GM18951 (cell line): ENCODE measurements around the gene KIF12.

Experiments
- POLR2A ChIP-seq: IDR thresholded peaks from 4 replicates; pipeline ENCODE4 v1.6.1; 2011; ENCODE audit warnings: mild to moderate bottlenecking; ENCODE audit not compliant: insufficient read length, insufficient read depth; ENCODE audit errors: extremely low read depth
- in situ Hi-C: fragments of 300-500 bp; cut with MboI; formaldehyde crosslinking; loops from one replicate; pipeline ENCODE4 v1.12.0; 2022; ENCODE audit warnings: low sequenced_read_pairs, mixed read lengths, inconsistent platforms; ENCODE audit not compliant: unreplicated experiment

Gene KIF12

GRCh38 chr9:114070188-114071103 is 28.6 kb downstream of the KIF12 start:
- in situ Hi-C loops = no loop called here
- no peak for TF ChIP-seq POLR2A

DNA sequence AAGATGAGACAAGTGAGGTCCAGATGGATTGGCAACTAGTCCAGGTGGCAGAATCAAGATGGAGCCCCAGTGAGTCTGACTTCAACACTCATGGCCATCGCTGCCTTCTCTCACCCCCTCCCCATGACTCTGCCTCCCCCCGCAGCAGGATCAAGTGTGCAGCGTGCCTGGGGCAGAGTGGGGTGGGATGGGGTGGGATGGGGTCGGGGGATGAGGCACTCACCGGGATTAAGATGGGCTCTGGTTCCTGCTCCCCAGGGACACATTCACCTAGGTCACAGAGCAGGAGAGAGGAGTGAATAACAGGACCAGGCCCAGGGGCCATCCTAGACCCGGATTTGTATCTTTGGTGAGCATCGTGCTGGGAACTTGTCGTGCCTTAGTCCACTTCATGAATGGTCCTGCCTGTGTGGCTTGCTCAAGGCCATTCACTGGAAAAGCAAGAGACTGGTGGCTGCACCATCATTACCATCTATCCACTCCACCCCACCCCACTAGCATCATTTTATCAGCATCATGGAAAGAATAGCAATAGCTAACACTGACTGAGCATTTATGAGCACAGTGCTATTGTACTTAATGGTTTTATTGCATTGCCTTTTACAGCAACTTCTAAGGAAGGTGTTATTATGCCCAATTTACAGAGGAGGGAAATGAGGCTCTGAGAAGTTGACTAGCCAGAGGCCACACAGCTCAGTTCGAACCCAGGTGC is 29.5 kb downstream of the KIF12 start:
- no peak for TF ChIP-seq POLR2A
- in situ Hi-C loops = no loop called here

DNA sequence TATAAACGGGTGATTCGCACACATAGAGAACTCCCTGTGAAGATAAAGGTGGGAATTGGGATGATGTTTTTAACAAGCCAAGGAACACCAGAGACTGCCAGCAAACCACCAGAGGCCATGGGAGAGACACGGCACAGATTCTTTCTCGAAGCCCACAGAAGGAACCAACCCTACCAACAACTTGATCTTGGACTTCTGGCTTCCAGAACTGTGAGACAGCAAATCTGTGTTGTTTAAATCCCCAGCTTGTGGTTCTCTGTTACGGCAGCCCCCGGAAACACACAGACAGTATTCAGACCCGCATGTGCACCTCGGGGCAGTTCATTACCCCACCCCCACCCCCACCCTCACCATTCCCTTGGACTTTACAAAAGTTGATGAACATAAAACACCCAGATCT is 33.8 kb downstream of the KIF12 start:
- in situ Hi-C loops = no loop called here
- TF ChIP-seq POLR2A = no peak

- in situ Hi-C loops = no loop called here
- no peak for TF ChIP-seq POLR2A
Observed at GRCh38 chr9:114061830-114062474, 37.1 kb downstream of the KIF12 start.

DNA sequence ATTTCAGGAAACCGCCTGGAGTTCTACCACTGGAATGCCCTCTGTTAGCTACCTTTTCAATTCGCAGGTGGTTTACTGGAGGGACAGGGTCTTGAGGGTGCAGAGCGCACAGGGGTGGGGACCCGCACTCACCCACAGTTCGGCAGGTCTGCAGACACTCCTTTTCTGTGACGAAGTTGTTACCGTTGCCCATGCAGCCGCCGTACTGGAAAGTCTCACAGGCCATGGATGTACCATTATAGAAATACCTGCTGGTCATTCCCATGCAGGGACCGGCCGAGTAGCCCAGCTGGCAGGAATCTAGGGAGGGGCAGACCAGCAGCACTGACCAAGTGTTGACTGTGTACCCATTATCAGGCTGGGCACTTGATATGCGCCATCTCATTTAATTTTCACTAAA is 37.8 kb downstream of the KIF12 start:
- no peak for TF ChIP-seq POLR2A
- in situ Hi-C loops = no loop called here

- no peak for TF ChIP-seq POLR2A
- in situ Hi-C loops = no loop called here
Observed at GRCh38 chr9:114060711-114061110, 38.4 kb downstream of the KIF12 start.

GRCh38 chr9:114060070-114060469 is 39.0 kb downstream of the KIF12 start:
- in situ Hi-C loops = no loop called here
- no peak for TF ChIP-seq POLR2A

- no peak for TF ChIP-seq POLR2A
- in situ Hi-C loops = no loop called here
Observed at GRCh38 chr9:114059047-114059803, 39.9 kb downstream of the KIF12 start.

DNA sequence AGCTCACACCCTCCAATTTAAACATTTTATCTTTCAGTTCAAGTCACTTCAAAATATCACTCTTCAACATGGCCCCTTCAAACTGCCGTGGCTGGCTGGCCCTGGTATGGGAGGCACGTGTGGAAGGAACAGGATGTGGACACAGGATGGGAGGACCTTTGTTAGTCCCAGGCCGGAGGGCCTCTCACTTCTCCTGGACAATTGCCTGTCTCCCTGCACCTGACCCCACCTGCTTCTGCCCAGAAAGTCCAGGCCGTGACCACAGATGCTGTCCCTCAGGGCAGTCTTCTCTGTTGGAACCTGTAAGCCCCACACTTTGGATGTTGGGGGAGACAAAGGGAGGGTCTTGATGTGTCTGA is 40.4 kb downstream of the KIF12 start:
- in situ Hi-C loops = no loop called here
- no peak for TF ChIP-seq POLR2A

DNA sequence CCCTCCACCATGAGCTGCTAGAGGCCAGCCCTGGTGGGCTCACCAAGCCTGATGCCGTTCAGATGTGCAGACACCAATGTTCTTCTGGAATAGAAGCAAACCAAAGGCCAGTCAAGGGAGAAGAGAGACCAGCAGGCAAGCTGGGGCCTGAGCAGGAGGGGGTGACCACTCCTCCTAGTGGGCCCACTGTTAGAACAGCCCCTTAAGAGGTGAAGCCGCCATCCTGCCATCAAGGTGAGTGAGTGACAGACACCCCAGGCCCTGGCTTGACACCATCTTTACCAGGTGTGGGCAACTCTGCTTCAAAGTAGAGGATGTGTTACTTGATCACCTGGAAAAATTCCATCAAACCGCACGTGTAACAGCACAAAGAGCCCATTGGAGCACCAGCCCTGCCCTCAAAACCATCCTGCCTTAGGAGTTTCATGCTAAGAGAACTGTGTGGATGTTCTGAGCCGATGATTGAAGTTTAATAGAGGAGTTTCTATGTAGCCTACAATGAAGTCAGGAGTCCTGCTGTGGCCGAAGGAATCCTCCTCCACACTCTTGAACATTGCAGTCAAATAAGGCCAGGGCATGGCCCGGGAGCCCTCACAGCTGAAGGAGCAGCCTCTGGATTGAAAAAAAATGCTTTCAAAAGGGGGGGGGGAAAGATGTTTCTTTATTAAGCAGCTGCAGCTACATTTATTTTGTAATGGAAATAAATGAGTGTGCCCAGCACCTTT is 41.8 kb downstream of the KIF12 start:
- TF ChIP-seq POLR2A = no peak
- in situ Hi-C loops = no loop called here

GRCh38 chr9:114056527-114056926 is 42.6 kb downstream of the KIF12 start:
- in situ Hi-C loops = no loop called here
- TF ChIP-seq POLR2A = no peak

DNA sequence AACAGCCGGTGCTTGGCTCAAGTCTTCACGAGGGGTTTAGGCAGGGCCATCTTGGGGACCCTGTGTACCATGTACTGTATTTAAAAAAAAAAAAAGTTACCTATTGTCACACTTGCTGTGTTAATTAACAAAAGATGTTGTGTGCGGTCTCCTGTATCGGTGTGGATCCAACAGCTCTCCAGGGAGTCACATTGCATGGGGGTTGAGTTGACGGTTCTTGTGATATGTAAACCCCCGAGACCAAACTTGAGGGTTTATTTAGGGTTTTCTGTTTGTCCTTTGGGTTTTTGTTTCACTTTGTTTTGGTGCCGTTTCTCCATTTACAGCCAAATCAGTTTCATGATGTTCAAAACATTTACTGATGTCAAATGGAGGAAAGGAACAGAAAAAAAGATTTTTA is 43.2 kb downstream of the KIF12 start:
- in situ Hi-C loops = no loop called here
- TF ChIP-seq POLR2A = no peak
